Natural killer cell (primary cell): ENCODE data around the gene ZNF438. TPM values are rescaled to one million over a fixed set of nuclear protein-coding genes. Genes with fewer than 3 reads are reported as not detected.
"Not testable (repeated sequence)": the region's sequence is repeated elsewhere in the genome, so short reads cannot be mapped to it uniquely, and the experiment has no call there.

Experiments used
- ATAC-seq, 3 donors: fragments of 150-1000 bp in 2 of 3; fragments of 200-7000 bp in 1 of 3; cut with Tn5 transposase; 1 replicate in 1 of 3; 2 replicates in 2 of 3; pipeline ENCODE4 v1.10.0; 2021; ENCODE audit warnings: mild to moderate bottlenecking in 2 of 3, moderate library complexity in 2 of 3
- DNase-seq, 2 donors: peaks; one replicate each; pipeline versions ENCODE4 v3.0.0 to v3.0.0-alpha.2; 2013 to 2021; ENCODE audit warnings: mixed read lengths in 1 of 2
- H3K27ac ChIP-seq: one replicate; pipeline ENCODE4 v1.5.1; 2013; ENCODE audit warnings: mild to moderate bottlenecking, low read length
- H3K27me3 ChIP-seq: one replicate; pipeline ENCODE4 v1.6.1; 2013; ENCODE audit warnings: low read length; ENCODE audit not compliant: control insufficient read depth, insufficient read depth
- H3K36me3 ChIP-seq: one replicate; pipeline ENCODE4 v1.6.1; 2013; ENCODE audit warnings: low read length; ENCODE audit not compliant: control insufficient read depth, insufficient read depth
- H3K4me1 ChIP-seq: one replicate; pipeline ENCODE4 v1.6.1; 2013; ENCODE audit warnings: low read length; ENCODE audit not compliant: control insufficient read depth, insufficient read depth
- H3K4me3 ChIP-seq: one replicate; pipeline ENCODE4 v1.5.1; 2013; ENCODE audit warnings: low read length
- H3K9me3 ChIP-seq: one replicate; pipeline ENCODE4 v1.6.1; 2013; ENCODE audit warnings: low read length; ENCODE audit not compliant: control insufficient read depth, insufficient read depth
- H3K27ac Mint-ChIP-seq, 2 donors: one replicate each; pipeline ENCODE4 v1.8.0; 2022; ENCODE audit warnings: mild to moderate bottlenecking in 2 of 2, mixed read lengths in 2 of 2, moderate library complexity in 1 of 2
- H3K27me3 Mint-ChIP-seq, 2 donors: one replicate each; pipeline ENCODE4 v1.8.0; 2022; ENCODE audit warnings: low read depth in 2 of 2, mixed read lengths in 2 of 2
- H3K36me3 Mint-ChIP-seq: one replicate; pipeline ENCODE4 v1.8.0; 2022; ENCODE audit warnings: mixed read lengths
- H3K4me1 Mint-ChIP-seq, 2 donors: one replicate each; pipeline ENCODE4 v1.8.0; 2022; ENCODE audit warnings: mixed read lengths in 2 of 2
- H3K4me3 Mint-ChIP-seq: one replicate; pipeline ENCODE4 v1.8.0; 2022; ENCODE audit warnings: mild to moderate bottlenecking, moderate library complexity, mixed read lengths
- H3K9me3 Mint-ChIP-seq, 2 donors: one replicate each; pipeline ENCODE4 v1.8.0; 2022; ENCODE audit warnings: mixed read lengths in 2 of 2
- WGBS: methylation state at CpG from one replicate; pipeline ENCODE4 v1.1.7; 2013; ENCODE audit warnings: missing lambda C conversion rate; ENCODE audit not compliant: insufficient coverage; 5-methylcytosine and 5-hydroxymethylcytosine counted together
- intact Hi-C: fragments of 100-400 bp; cut with micrococcal nuclease; formaldehyde crosslinking; loops from one replicate; pipeline ENCODE4 v1.14.2; 2022
- total RNA-seq, 4 donors: library from RNA; stranded (reverse); fragments of 120-200 nt in 1 of 4; gene quantifications; one replicate each; pipeline versions ENCODE4 v1.2.3 to v1.2.4, GENCODE V29; 2013 to 2022
- TF ChIP-seq, protein P1 (sequence below): fragments of 200-600 bp; IDR thresholded peaks from one replicate; pipeline ENCODE4 v1.8.0; 2022; ENCODE audit warnings: antibody characterized with exemption

Gene ZNF438
- total RNA-seq, 3 donors from 2014 or later (not counting 1 experiment from before 2014, with no cell fraction given): 2.2 to 3.7 (median 3.7) TPM

DNA sequence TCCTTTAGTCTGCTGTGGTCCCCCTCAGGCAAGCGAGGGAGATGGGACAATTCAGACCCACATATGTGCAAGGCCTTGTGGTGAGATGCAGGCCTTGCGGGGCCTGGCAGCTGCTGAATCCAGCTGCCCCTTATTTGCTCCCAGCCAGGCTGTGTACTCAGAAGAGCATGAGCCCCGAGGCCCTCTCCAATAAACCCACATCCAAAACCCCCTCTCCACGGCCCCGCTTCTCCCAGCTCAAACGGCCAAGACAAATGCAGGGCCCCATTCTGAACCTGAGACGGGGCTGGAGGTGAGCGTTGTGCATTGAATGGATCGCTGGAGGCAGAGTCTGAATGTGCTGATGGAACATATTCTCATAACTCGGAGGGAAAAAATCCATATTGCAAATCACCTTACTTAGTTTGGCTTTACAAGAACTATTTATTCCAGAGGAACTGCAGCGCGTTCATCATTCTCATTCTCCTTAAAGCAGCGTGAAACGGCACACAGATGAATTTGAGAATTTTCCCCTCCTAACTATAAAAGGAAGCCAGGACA is 232.9 kb downstream of the ZNF438 start:
- Histone ChIP-seq H3K36me3 (no peaks in the 10 kb centered on the region), H3K9me3 (no peaks in the 10 kb centered on the region), H3K27ac (no peak overlapping the region), H3K4me1 (no peaks in the 10 kb centered on the region), H3K4me3 (no peak overlapping the region), H3K27me3 (no peaks in the 10 kb centered on the region)
- DNase-seq (no peak), ATAC-seq (no peak)
- TF ChIP-seq, protein P1, sequence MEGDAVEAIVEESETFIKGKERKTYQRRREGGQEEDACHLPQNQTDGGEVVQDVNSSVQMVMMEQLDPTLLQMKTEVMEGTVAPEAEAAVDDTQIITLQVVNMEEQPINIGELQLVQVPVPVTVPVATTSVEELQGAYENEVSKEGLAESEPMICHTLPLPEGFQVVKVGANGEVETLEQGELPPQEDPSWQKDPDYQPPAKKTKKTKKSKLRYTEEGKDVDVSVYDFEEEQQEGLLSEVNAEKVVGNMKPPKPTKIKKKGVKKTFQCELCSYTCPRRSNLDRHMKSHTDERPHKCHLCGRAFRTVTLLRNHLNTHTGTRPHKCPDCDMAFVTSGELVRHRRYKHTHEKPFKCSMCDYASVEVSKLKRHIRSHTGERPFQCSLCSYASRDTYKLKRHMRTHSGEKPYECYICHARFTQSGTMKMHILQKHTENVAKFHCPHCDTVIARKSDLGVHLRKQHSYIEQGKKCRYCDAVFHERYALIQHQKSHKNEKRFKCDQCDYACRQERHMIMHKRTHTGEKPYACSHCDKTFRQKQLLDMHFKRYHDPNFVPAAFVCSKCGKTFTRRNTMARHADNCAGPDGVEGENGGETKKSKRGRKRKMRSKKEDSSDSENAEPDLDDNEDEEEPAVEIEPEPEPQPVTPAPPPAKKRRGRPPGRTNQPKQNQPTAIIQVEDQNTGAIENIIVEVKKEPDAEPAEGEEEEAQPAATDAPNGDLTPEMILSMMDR: no peak
- no peaks in the 10 kb centered on the region for H3K9me3 Mint-ChIP-seq
- no peak overlapping the region for H3K27ac Mint-ChIP-seq
- H3K27me3 Mint-ChIP-seq: peaks cover 0 to 6% of the 10 kb centered on the region in 2 donors
- no peaks in the 10 kb centered on the region for H3K4me1 Mint-ChIP-seq
- 88% methylated on average over 14 of the region's 14 CpGs for WGBS
- intact Hi-C loops: no loop called here
- H3K4me3 Mint-ChIP-seq: no peak overlapping the region
- H3K36me3 Mint-ChIP-seq: no peaks in the 10 kb centered on the region

DNA sequence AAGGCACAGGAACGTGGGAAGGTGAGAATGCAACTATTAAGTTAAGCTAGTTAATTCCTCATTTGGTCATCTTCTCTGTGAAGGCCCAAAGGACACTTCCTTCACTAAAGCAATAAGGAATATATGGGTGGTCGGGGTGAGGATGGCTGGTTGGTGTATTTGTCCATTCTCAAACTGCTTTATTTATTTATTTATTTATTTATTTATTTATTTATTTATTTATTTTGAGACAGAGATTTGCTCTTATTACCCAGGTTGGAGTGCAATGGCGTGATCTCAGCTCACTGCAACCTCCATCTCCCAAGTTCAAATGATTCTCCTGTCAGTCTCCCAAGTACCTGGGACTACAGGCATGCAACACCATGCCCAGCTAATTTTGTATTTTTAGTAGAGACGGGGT is 236.6 kb downstream of the ZNF438 start:
- H3K36me3 ChIP-seq, DNase-seq, H3K9me3 Mint-ChIP-seq, H3K27me3 ChIP-seq, H3K9me3 ChIP-seq, intact Hi-C loops, H3K4me3 Mint-ChIP-seq, H3K4me3 ChIP-seq, H3K27ac Mint-ChIP-seq, H3K4me1 Mint-ChIP-seq, H3K27ac ChIP-seq, ATAC-seq, H3K36me3 Mint-ChIP-seq, H3K27me3 Mint-ChIP-seq: not testable (repeated sequence)
- peaks cover 13% of the 10 kb centered on the region for H3K4me1 ChIP-seq
- 95% methylated on average over 3 of the region's 4 CpGs for WGBS
